Immature natural killer cell (primary cell): ENCODE data around the gene ADD1. TPM values are rescaled to one million over a fixed set of nuclear protein-coding genes. Genes with fewer than 3 reads are reported as not detected.
A peak's percentile ranks its signal among the peaks of the same experiment; 100 is the strongest.

ENCODE experiments used
- DNase-seq, 3 donors: peaks; one replicate each; pipeline ENCODE4 v3.0.0; 2022; ENCODE audit warnings: mixed read lengths in 1 of 3
- H3K27ac Mint-ChIP-seq, 6 donors: one replicate each; pipeline ENCODE4 v1.8.0; 2020; ENCODE audit warnings: mixed read lengths in 6 of 6, mild to moderate bottlenecking in 5 of 6, inconsistent platforms in 4 of 6, moderate library complexity in 3 of 6
- H3K27me3 Mint-ChIP-seq, 3 donors: one replicate each; pipeline ENCODE4 v1.8.0; 2020 to 2021; ENCODE audit warnings: low read depth in 3 of 3, mild to moderate bottlenecking in 3 of 3, mixed read lengths in 3 of 3, moderate library complexity in 3 of 3, inconsistent platforms in 1 of 3
- H3K36me3 Mint-ChIP-seq, 3 donors: one replicate each; pipeline ENCODE4 v1.8.0; 2020; ENCODE audit warnings: mixed read lengths in 3 of 3, inconsistent platforms in 2 of 3, mild to moderate bottlenecking in 2 of 3
- H3K4me1 Mint-ChIP-seq, 2 donors: one replicate each; pipeline ENCODE4 v1.8.0; 2020; ENCODE audit warnings: inconsistent platforms in 2 of 2, mild to moderate bottlenecking in 2 of 2, mixed read lengths in 2 of 2, moderate library complexity in 1 of 2
- H3K4me3 Mint-ChIP-seq, 5 donors: one replicate each; pipeline ENCODE4 v1.8.0; 2020; ENCODE audit warnings: mild to moderate bottlenecking in 5 of 5, mixed read lengths in 5 of 5, inconsistent platforms in 3 of 5, moderate library complexity in 3 of 5
- H3K9me3 Mint-ChIP-seq, 6 donors: one replicate each; pipeline ENCODE4 v1.8.0; 2020; ENCODE audit warnings: mild to moderate bottlenecking in 6 of 6, mixed read lengths in 6 of 6, inconsistent platforms in 4 of 6, moderate library complexity in 3 of 6
- polyA plus RNA-seq, 3 donors: library from polyadenylated mRNA; unstranded; fragments of 300-500 nt; fragmentation: Illumina TruSeq; gene quantifications; one replicate each; pipeline ENCODE4 v1.2.3, GENCODE V29; 2021

ADD1 gene
- polyA plus RNA-seq, 3 donors from 2014 or later: 207 to 318 (median 314) TPM

- Mint-ChIP-seq H3K27me3 (peaks cover 4 to 34% (median 5%) of the 10 kb centered on the region in 3 donors), H3K9me3 (no peaks in the 10 kb centered on the region), H3K4me1 (peaks cover 28 to 45% of the 10 kb centered on the region in 2 donors), H3K4me3 (peak within 1 kb of the TSS; percentile 77 to 94 (median 88)), H3K27ac (peak within 1 kb of the TSS; percentile 86 to 95 (median 92)), H3K36me3 (peaks cover 0 to 4% (median 0%) of the 10 kb centered on the region in 3 donors)
- DNase-seq: peak; percentile 96 to 97 (median 97)
These were observed 119.7 kb downstream of the ADD1 start, which contains the start of the genes GRK4 and NOP14 for GRCh38 chr4:2963175-2963965. Gene GRK4, plus strand, starts transcription at chr4:2963571. Its CDS starts 500 bp downstream, at chr4:2964071. Gene NOP14, minus strand, starts transcription at chr4:2963406. Its CDS starts 87 bp downstream, at chr4:2963319.

- Mint-ChIP-seq H3K4me3 (peak overlapping the region; percentile 77 to 94 (median 88)), H3K27me3 (peaks cover 4 to 31% (median 5%) of the 10 kb centered on the region in 3 donors), H3K36me3 (no peaks in the 10 kb centered on the region), H3K9me3 (no peaks in the 10 kb centered on the region), H3K4me1 (peaks cover 28 to 39% of the 10 kb centered on the region in 2 donors), H3K27ac (peak overlapping the region in 5 of 6 donors; percentile 43 to 90 (median 80))
- DNase-seq: no peak
These were observed 120.4 kb downstream of the ADD1 start for GRCh38 chr4:2963966-2964471.

GRCh38 chr4:2964706-2965258 lies 121.1 kb downstream of the ADD1 start:
- DNase-seq: no peak
- no peaks in the 10 kb centered on the region for H3K9me3 Mint-ChIP-seq
- peak overlapping the region in 3 of 6 donors; percentile 80 to 90 (median 89) for H3K27ac Mint-ChIP-seq
- no peaks in the 10 kb centered on the region for H3K36me3 Mint-ChIP-seq
- H3K4me1 Mint-ChIP-seq: peaks cover 25 to 31% of the 10 kb centered on the region in 2 donors
- peak overlapping the region; percentile 77 to 94 (median 88) for H3K4me3 Mint-ChIP-seq
- peaks cover 2 to 23% (median 4%) of the 10 kb centered on the region in 3 donors for H3K27me3 Mint-ChIP-seq

- peaks cover 25 to 28% of the 10 kb centered on the region in 2 donors for H3K4me1 Mint-ChIP-seq
- peak overlapping the region; percentile 54 to 94 (median 88) for H3K4me3 Mint-ChIP-seq
- DNase-seq: no peak
- peak overlapping the region in 1 of 6 donors; percentile 20 for H3K27ac Mint-ChIP-seq
- H3K36me3 Mint-ChIP-seq: no peaks in the 10 kb centered on the region
- peaks cover 2 to 20% (median 4%) of the 10 kb centered on the region in 3 donors for H3K27me3 Mint-ChIP-seq
- H3K9me3 Mint-ChIP-seq: no peaks in the 10 kb centered on the region
These were observed 121.6 kb downstream of the ADD1 start for GRCh38 chr4:2965262-2965661.

- Mint-ChIP-seq H3K4me3 (no peak overlapping the region), H3K27me3 (peaks cover 0 to 3% (median 0%) of the 10 kb centered on the region in 3 donors), H3K36me3 (peaks cover 0 to 3% (median 0%) of the 10 kb centered on the region in 3 donors), H3K9me3 (no peaks in the 10 kb centered on the region), H3K27ac (no peak overlapping the region), H3K4me1 (peaks cover 6 to 8% of the 10 kb centered on the region in 2 donors)
- DNase-seq: no peak
These were observed 124.7 kb downstream of the ADD1 start for GRCh38 chr4:2968381-2968780.

- Mint-ChIP-seq H3K4me1 (no peaks in the 10 kb centered on the region), H3K4me3 (no peak overlapping the region), H3K9me3 (no peaks in the 10 kb centered on the region), H3K36me3 (peaks cover 0 to 5% (median 0%) of the 10 kb centered on the region in 3 donors), H3K27ac (no peak overlapping the region), H3K27me3 (peaks cover 0 to 2% (median 0%) of the 10 kb centered on the region in 3 donors)
- DNase-seq: no peak
These were observed 127.6 kb downstream of the ADD1 start for GRCh38 chr4:2971275-2971674.

GRCh38 chr4:2977211-2978088 lies 133.8 kb downstream of the ADD1 start:
- peaks cover 0 to 5% (median 0%) of the 10 kb centered on the region in 3 donors for H3K36me3 Mint-ChIP-seq
- H3K4me3 Mint-ChIP-seq: no peak overlapping the region
- DNase-seq: no peak
- no peaks in the 10 kb centered on the region for H3K4me1 Mint-ChIP-seq
- no peak overlapping the region for H3K27ac Mint-ChIP-seq
- peaks cover 0 to 2% (median 0%) of the 10 kb centered on the region in 3 donors for H3K27me3 Mint-ChIP-seq
- H3K9me3 Mint-ChIP-seq: no peaks in the 10 kb centered on the region

Other genes with a start within 250 kb of the ADD1 start
- gene TNIP2, start 87.5 kb upstream of the ADD1 start, polyA plus RNA-seq: 10 to 100 TPM; 35.1 to 43.7 (median 40.2) TPM
- 10 to 100 TPM; 12.6 to 71.0 (median 22.7) TPM for gene SH3BP2, start 50.8 kb upstream of the ADD1 start, polyA plus RNA-seq
- gene NOP14, start 119.6 kb downstream of the ADD1 start, polyA plus RNA-seq: 10 to 100 TPM in 1 of 3 donors, 1 to 10 TPM in 2; 1.3 to 19.2 (median 5.0) TPM
- 1 to 10 TPM; 2.7 to 4.4 (median 4.0) TPM for gene GRK4, start 119.7 kb downstream of the ADD1 start, polyA plus RNA-seq
- not detected for gene HTT-AS, start 230.7 kb downstream of the ADD1 start, polyA plus RNA-seq
- gene HTT, start 230.8 kb downstream of the ADD1 start, polyA plus RNA-seq: 10 to 100 TPM in 1 of 3 donors, 1 to 10 TPM in 2; 5.3 to 16.9 (median 6.2) TPM